HG02943 (cell line): ENCODE results near the gene BMPER.

Source experiments
- ATAC-seq: cut with Tn5 transposase; IDR thresholded peaks from one replicate; pipeline ENCODE4 v1.9.1; 2021; ENCODE audit warnings: mild to moderate bottlenecking, low read depth, moderate library complexity; ENCODE audit not compliant: unreplicated experiment

Gene BMPER

DNA sequence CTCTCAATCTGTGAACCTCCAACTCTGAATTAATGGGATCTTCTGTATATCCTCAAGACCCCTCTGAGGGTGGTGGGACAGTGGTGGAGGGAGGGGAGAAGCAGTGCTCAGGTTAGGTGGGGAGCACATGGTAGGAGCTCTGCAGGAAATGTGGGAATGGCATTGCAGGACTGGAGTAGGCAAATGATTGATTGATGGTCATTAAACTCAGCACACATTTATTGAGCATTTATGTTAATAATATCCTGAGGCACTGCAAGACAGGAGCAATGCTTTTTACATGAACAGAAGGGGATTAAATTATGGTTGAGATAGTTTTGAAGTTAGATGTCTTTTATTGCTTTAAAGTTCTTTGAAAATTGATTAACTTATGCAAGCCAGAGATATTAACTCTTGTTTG, 14.1 kb downstream of the BMPER start:
- ATAC-seq, result no peak

DNA sequence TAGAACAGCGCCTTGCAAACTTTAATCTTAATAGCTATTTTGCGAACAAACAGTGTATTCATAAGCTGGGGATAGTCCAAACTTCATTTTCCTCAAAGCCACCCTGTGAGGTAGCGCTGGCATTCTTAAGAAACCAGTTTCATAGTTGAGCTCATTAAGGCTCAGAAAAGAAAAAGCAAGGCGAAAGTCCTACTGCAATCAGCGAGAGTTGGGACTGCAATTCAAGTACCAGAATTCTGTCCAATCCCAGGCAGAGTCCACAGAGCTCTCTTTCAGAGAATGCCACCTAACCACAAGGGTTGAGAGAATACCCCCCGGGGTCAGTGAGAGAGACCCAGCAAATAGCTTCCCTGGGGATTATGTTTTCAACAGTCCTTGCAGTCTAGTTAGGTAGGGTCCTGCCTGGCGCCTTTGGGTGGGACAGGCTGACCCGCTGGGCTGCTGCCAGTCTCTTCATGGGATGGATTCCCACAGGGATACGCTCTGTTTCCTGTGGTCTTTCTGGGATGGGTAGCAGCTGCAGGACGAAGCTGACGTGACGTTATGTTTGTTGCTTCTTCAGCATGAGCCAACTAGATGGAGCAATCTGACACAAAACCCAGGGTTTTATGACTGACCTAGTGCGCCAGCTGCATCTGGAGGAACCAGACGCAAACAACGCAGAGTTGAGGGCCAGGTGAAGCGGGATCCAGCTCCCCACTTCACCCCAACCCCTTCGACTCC, 16.0 kb downstream of the BMPER start:
- no peak for ATAC-seq

DNA sequence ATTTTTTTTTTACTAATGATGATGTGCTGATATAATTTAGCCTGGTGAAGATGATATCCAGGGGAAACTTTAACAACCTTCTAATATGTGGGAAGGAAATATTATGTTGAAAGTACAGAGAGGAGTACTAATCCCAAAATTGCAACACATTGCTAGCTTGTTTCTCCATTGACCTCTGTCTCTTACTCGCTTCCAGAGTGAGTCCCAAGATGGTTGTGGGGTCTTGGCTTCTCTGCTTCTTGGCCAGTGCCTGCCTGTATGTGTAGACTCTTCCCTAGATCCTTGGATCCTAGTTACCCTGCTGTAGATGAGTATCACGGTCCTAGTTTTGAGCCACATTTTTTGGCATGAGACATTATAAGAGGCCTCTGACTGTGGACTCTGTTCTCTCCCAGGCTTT, 17.5 kb downstream of the BMPER start:
- ATAC-seq, result no peak

DNA sequence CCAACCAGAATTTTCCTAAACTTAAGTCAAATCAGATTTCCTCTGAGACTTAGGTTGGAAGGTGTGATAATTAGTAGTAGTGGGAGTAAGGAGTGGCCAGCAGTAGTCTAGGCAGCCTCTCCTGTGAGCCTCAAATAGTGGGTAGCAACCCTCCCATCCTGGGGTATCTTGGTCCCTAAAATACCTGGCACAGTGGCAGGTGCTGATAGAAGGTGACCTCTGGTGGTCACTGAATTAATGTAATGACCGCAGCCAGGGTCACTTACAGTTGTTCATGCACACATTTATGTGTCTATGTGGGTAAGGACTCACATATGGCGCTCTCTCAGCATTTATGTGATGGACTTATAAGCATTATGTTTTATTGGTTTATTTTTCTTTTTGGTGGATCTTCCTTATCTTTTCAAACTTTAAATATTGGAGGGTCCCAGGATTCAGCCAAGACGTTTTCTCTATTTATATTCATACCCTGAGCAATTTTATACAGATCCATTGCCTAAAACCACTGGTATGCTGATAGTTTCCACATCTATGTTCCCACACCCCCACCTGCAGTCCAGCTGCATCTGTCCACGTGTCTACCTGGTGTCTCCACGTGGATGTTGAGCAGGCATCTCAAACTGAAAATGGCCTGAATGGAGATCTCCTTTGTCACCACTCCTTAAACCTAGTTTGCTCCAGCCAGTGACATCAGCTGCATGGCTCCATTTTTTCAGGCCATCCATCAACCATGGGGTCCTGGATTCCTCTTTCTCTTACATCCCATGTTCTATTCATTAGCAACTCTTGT, 18.3 kb downstream of the BMPER start:
- ATAC-seq, result no peak

DNA sequence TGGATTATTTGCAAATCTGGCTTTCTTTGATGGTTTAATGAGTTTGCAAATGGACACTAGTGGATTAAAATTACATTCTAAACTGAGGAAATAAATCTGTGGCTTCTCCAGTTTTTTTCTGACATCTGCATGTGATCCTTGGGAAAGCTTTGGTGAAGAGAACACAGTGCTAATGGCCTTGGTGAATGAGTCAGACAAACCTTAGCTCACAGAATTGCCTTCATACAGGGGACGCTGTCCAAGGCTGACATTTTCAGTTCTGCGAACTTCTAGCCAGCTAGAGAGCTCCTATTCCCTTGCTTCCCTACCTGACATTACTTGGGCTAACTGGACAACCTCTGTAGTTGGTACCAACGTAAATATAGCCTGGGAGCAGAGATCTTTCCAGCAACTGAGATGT, 21.2 kb downstream of the BMPER start:
- no peak for ATAC-seq

DNA sequence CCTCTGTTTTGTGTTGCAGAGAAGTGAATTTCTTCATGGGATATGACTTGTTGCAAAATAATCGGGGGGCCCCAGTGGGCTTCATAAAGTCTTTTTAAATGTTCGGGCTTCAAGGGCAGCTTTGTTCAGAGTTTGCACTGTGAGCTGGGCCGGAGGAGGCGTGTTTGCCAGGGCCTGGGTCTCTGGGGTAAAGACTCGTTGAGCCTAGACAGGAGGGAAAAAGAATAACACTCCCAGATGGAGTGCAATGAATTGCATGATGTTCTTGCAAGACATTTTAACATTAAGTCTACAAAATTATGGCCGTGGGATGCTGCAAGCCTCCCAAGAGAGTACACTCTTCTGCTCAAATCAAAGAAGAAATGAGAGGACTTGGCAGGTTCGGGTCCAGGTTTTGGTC, 23.6 kb downstream of the BMPER start:
- ATAC-seq, result no peak

DNA sequence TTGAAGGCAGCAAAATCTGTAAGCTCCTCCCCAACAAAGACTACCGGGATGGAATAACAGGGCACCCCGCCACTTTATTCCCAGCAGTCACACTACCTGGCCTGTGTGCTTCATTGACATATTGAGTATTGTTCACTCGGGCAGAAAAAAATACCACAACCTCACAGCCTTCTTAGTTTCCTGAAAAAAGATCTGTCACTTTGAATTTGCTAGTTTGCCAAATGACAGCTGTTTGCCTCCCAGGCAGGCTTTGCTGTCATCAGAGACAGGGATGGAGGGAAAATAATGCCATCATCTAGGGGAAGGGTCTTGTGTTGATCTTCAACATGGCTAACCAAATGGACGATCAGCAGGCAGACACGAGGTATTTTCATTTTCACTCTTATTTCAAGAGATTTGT, 26.9 kb downstream of the BMPER start:
- ATAC-seq, result no peak

DNA sequence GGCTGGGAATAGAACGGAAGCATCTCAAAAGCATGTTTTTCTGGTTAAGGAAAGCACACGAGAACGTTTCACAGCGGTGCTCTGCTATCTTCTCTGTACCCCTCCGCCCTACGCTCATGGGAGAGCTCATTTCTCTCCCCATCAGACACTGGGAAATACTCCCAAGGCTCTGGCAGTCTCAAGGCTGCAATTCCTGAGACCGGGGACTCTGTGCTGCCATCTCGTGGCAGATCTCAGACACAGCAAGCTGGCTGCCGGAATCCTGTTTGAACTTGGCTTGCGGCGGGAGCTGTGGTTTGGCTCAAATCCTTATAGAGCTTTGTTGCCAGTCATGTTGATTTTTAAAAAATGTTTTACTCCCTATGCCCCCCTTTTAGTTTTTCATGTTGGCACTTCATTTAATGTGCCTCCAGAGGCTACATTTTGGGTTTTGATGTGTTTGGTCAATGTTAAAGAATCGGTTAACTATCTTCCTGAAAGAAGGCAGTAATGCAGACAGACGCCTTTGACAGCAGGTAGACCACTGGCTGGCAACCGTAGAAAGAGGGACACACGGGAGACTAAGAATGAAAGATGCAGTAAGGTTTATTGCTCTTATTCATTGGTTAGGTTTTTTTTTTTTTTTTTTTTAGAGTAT, 27.6 kb downstream of the BMPER start:
- peak; percentile 78 for ATAC-seq

DNA sequence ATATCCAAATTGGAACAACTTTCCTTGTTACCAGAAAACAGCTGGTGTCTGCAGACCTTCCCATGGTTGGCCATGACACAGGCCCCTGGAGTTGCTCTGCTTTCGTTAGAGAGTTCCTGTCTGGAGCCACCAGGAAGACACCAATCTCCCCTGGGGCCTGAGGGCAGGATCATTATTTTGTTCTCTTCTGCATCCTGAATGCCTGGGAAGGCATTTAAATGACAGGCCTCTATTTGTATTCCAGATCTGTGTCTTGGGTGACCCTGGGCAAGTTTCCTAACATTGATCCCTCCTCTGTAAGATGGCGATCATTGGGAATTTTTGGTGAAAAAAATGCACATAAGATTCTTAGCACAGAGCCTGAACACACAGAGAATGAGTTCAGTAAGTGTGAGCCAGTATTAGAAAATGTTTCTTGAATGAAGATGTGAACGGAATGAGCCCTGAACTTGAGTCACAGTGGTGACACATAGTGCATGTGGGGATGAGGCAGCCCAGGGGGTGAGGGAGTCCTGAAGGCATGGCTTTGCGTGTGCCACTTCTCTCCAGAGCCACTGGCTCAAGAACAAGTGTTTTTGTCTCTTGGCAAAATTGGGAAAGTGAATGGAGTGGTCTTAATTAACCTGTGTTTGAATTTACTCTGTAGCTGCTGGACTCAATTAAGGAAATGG, 28.4 kb downstream of the BMPER start:
- no peak for ATAC-seq

DNA sequence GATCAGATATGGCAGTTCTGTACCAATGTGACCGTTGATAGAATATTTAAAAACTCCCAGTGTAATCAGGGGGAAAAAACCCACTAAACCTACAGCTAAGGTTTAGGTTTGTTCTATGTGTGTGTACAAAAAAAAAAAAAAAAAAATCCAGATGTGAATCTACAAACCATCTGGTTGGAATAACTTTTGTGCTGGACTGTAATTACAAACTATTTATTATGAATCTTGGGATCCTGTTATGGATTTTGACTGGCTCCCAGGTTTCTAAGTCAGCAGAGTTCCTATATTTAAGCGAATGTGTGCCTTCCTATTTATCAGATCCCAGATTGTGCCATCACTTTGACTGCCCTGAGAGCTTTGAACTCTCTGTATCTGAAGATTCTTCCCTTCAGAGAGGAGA, 29.1 kb downstream of the BMPER start:
- no peak for ATAC-seq

DNA sequence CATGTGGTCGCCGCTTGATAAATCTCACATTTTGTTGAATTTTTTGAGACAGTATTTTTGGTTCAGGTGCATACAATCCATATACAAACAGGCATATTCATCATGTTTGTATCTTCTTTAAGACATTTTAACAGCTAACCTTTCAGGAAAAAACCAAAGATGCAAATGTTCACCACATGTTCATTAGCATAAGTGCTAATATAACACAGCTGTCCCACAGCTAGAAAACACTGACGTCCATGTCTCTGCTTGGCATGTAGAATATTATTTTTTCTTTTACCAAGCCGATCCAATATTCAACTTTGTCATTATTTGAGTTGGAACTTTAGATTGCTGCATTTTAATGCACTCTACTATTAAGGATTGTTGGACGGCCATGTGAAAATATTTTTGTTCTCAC, 31.2 kb downstream of the BMPER start:
- ATAC-seq, result no peak

DNA sequence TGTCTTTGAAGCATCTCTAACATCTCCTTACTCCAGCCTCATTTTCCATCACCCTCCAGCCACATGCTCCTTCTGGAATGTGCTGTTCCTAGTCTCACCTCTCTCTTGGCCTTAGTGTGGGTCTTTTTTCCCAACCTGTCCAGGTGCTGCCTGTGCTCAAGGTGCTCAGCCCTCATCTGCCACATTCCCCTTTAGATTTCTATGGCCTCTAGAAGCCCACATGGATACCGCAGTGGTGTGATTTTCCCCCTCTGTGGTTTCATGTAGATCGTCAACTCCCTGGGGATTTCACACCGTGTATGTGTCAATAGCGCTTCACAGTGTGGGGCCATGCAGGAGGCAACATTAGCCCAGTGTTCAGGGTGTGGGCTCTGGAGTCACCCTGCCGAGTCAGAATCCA, 32.5 kb downstream of the BMPER start:
- no peak for ATAC-seq

DNA sequence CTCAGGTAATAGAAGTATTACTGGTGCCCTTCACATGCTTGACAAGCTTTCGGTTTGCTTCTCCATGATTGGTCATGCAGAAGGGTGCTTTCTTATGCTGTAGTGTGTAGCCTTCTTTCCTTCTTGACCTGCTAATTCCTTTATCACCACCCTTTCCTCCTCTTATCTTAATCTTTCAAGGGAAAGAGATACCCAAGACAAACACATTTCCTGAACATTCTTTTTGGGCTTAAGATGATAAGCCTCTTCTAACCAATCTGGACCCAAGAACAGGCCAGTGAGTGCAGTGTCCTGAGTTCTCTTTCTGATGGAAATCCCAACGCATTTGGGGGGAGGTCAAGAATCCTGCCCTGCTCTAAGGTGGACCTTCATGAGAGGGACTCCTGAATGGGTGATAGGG, 33.8 kb downstream of the BMPER start:
- ATAC-seq, result no peak

DNA sequence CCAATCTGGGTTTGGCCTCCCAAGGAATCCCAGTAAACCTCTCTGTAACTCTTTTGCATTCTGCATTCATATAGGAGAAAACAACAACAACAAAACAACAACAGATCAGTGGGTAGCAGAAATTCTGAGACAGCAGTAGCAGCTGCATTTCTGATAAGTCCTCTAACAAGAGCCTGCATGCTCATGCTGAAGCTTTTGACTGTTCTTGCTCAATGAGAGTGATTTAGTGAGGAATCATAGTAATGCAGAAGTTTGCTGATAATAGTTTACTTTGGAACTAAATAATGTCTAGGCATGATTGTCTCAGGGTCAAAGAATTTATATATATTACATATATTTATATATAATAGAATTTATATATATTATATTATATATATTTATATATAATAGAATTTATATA, 35.2 kb downstream of the BMPER start:
- ATAC-seq, result no peak

DNA sequence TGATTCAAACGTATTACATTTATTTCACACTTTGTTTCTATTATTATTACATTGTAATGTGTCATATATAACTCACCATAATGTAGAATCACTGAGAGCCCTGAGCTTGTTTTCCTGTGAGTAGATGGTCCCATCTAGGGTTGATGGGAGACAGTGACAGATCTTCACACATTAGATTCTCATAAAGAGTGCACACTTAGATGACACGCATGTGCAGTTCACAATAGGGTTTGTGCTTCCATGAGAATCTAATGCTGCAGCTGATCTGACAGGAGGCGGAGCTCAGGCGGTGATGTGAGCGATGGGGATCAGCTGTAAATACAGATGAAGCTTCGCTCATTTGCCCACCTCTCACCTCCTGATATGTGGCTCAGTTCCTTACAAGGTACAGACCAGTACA, 36.1 kb downstream of the BMPER start:
- ATAC-seq, result no peak

DNA sequence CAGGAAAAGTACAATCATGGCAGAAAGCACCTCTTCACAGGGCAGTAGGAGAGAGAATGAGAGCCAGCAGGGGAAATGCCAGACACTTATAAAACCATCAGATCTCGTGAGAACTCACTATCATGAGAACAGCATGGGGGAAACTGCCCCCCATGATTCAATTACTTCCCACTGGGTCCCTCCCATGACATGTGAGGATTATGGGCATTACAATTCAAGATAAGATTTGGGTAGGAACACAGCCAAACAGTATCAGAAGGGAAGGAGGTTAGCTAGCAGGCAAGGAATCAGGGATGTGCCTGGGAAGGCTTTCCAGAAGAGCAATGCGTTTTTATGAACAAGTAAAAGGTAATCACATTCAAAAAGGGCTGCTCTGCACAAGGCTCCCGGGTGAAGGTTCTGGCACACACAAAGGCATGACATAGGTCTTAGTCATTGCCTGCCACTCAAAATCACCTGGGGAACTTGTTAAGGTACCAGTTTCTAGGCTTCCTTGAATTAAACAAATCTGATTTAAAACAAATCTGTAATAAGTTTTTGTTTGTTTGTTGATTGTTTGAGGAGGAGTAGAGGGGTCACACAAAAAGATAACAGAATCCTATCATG, 40.9 kb downstream of the BMPER start:
- ATAC-seq, result no peak

DNA sequence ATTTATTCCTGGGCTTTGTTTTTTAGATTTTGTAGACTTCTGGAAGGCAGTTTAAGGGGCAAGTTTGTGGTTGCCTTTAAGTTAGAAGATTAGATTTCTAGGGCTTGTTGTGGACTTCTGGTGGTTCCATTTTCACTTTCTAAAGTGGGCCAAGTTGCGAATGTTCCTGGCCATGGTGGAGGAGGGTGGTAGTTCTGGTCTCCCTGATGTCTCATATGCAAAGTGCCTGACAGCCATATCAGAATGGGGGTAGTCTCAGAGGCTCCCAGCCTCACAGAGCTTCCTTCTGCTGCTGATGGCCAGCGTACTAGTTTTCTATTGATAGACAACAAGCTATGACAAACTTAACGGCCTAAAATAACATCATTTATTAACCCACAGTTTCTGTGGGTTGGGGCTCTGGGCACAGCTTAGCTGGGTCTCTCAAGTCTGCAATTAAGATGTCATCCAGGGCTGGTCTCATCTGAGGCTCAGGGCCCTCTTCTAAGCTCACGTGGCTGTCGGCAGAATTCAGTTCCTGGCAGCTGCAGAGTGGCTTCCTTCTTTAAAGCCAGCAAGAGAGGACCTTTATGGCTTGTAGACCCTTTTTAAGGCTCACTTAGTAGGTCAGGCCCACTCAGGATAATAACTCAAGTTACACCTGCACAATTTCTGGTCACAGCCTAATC, 44.8 kb downstream of the BMPER start:
- no peak for ATAC-seq

DNA sequence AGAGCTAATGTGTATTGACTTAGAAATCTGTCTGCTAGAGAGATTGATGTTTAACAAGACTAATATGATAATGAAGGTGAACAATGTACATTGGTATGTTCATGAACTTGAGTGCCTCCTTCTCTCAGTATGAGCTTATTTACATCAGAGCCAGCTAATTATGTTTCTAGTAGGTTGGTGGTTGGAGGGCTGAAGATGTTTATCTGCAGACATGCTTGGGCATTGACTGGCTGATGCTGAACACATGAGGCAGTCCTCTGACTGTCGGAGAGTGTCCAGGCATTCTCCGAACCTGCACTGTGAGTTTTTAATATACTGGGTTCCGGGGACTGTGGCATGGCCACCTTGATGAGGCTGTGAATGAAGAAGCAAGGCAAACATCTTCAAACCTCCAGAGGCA, 47.5 kb downstream of the BMPER start:
- ATAC-seq, result no peak

DNA sequence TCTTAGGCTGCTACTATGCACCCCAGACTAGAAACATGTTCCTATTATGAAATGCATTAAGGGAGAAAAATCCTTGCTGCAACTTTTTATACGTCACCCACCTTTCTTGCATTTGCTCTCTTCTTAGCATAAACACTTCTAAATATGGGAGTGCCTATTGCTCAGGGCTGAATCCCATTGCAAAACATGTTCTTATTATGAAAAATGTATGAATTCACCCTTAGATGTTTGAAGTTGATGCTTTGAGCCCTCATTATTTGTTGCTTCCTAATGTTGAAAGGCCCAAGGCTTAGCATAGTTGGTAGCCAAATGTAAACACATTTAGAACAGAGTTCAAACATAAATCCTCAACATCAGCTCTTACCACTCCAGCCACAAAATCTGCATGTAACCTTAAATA, 52.8 kb downstream of the BMPER start:
- no peak for ATAC-seq

DNA sequence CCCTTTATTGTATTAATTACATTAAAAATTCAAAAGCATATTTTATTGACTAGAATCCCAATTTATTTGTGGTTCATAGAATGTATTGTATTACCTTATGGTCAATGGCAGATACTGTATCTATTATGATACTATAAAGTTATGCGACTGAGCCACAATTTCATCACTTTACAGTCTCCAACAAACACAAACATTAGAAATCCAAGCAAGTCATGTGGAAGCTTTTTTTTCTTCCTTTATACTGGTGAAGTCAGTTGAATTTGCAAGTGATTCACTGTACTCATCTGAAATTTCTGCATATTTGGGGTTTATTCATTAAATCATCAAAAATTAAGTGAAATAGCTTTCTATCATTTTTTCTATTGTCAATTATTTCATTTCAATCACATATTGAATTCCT, 54.3 kb downstream of the BMPER start:
- ATAC-seq, result no peak
